HepG2 (cell line): ENCODE measurements around the gene PEX11A. TPM values are rescaled to one million over a fixed set of nuclear protein-coding genes. Genes with fewer than 3 reads are reported as not detected.

Experiments
- ARNT2 ChIP-seq: sonication (generic); formaldehyde crosslinking; IDR thresholded peaks from 2 replicates; pipeline ENCODE4 v1.8.0; 2022; ENCODE audit warnings: mild to moderate bottlenecking, low read depth, missing genetic modification reagents, moderate library complexity
- NAIF1 ChIP-seq: sonication (generic); formaldehyde crosslinking; IDR thresholded peaks from 2 replicates; pipeline ENCODE4 v1.5.0; 2020; ENCODE audit warnings: mild to moderate bottlenecking, missing genetic modification reagents, borderline replicate concordance
- SETDB1 ChIP-seq: sonication (generic); formaldehyde crosslinking; IDR thresholded peaks from 2 replicates; pipeline ENCODE4 v1.5.1; 2020; ENCODE audit warnings: missing genetic modification reagents, mild to moderate bottlenecking, borderline replicate concordance
- SP140L ChIP-seq: sonication (generic); formaldehyde crosslinking; IDR thresholded peaks from 2 replicates; pipeline ENCODE4 v1.4.0; 2020; ENCODE audit warnings: missing genetic modification reagents, borderline replicate concordance
- YEATS4 ChIP-seq: sonication (generic); formaldehyde crosslinking; IDR thresholded peaks from 2 replicates; pipeline ENCODE4 v1.4.0; 2020; ENCODE audit warnings: missing genetic modification reagents, borderline replicate concordance
- ZMYM2 ChIP-seq: sonication (generic); formaldehyde crosslinking; IDR thresholded peaks from 2 replicates; pipeline ENCODE4 v1.8.0; 2022; ENCODE audit warnings: mild to moderate bottlenecking, missing genetic modification reagents
- ZNF232 ChIP-seq: sonication (generic); formaldehyde crosslinking; IDR thresholded peaks from 2 replicates; pipeline ENCODE4 v1.4.0; 2020; ENCODE audit warnings: missing genetic modification reagents, borderline replicate concordance
- ZNF337 ChIP-seq: sonication (generic); formaldehyde crosslinking; IDR thresholded peaks from 2 replicates; pipeline ENCODE4 v1.5.1; 2020; ENCODE audit warnings: missing genetic modification reagents, low read depth, mild to moderate bottlenecking, borderline replicate concordance
- ZNF530 ChIP-seq: sonication (generic); formaldehyde crosslinking; IDR thresholded peaks from 2 replicates; pipeline ENCODE4 v1.5.0; 2020; ENCODE audit warnings: low read depth, mild to moderate bottlenecking, missing genetic modification reagents
- ZNF629 ChIP-seq: sonication (generic); formaldehyde crosslinking; conservative IDR thresholded peaks from 2 replicates; pipeline ENCODE4 v1.5.0; 2020; ENCODE audit warnings: missing genetic modification reagents
- polyA plus RNA-seq, 8 experiments: library from polyadenylated mRNA; depleted of rRNA in 3 of 8; stranded (reverse) in 7 of 8; unstranded in 1 of 8; fragments of >200 nt; fragmentation: Illumina TruSeq in 4 of 8; extraction: Trizol in 4 of 8; gene quantifications; 2 replicates each; pipeline versions ENCODE4 v1.2.1 to v1.2.3, GENCODE V29; 2011 to 2016; ENCODE audit warnings: low read depth in 4 of 8, missing spikeins in 1 of 8, mixed read lengths in 1 of 8; ENCODE audit not compliant: insufficient read depth in 1 of 8
- total RNA-seq, 5 experiments: library from RNA; depleted of rRNA; stranded (reverse); fragments of >200 nt; fragmentation: Illumina TruSeq; extraction: Trizol; gene quantifications; 2 replicates each; pipeline ENCODE4 v1.2.3, GENCODE V29; 2016; ENCODE audit warnings: low read depth in 1 of 5
- TF ChIP-seq, protein P1 (sequence below), 2 experiments: sonication (generic) in 1 of 2; formaldehyde crosslinking in 1 of 2; IDR thresholded peaks; 2 replicates each; pipeline versions ENCODE4 v1.4.0 to v1.6.1; 2018 to 2020; ENCODE audit warnings: missing genetic modification reagents in 2 of 2, borderline replicate concordance in 1 of 2, low read depth in 1 of 2, mild to moderate bottlenecking in 1 of 2, missing biosample characterization in 1 of 2
- TF ChIP-seq, protein P2 (sequence below): sonication (generic); formaldehyde crosslinking; IDR thresholded peaks from 2 replicates; pipeline ENCODE4 v1.5.0; 2020; ENCODE audit warnings: mild to moderate bottlenecking, low read depth, missing genetic modification reagents, borderline replicate concordance
- TF ChIP-seq, protein P3 (sequence below): sonication (generic); formaldehyde crosslinking; IDR thresholded peaks from 2 replicates; pipeline ENCODE4 v1.4.0; 2020; ENCODE audit warnings: missing genetic modification reagents
- TF ChIP-seq, protein P4 (sequence below): sonication (generic); formaldehyde crosslinking; IDR thresholded peaks from 2 replicates; pipeline ENCODE4 v1.4.0; 2020; ENCODE audit warnings: mild to moderate bottlenecking, missing genetic modification reagents
- TF ChIP-seq, protein P5 (sequence below): sonication (generic); formaldehyde crosslinking; IDR thresholded peaks from 2 replicates; pipeline ENCODE4 v1.4.0; 2020; ENCODE audit warnings: missing genetic modification reagents, mild to moderate bottlenecking, borderline replicate concordance

The PEX11A gene
- total and polyA plus RNA-seq, 2 of the 13 experiments (the other 11 are each of a cell fraction or from before 2014, with no cell fraction given), result 9.9 to 15.1 TPM

DNA sequence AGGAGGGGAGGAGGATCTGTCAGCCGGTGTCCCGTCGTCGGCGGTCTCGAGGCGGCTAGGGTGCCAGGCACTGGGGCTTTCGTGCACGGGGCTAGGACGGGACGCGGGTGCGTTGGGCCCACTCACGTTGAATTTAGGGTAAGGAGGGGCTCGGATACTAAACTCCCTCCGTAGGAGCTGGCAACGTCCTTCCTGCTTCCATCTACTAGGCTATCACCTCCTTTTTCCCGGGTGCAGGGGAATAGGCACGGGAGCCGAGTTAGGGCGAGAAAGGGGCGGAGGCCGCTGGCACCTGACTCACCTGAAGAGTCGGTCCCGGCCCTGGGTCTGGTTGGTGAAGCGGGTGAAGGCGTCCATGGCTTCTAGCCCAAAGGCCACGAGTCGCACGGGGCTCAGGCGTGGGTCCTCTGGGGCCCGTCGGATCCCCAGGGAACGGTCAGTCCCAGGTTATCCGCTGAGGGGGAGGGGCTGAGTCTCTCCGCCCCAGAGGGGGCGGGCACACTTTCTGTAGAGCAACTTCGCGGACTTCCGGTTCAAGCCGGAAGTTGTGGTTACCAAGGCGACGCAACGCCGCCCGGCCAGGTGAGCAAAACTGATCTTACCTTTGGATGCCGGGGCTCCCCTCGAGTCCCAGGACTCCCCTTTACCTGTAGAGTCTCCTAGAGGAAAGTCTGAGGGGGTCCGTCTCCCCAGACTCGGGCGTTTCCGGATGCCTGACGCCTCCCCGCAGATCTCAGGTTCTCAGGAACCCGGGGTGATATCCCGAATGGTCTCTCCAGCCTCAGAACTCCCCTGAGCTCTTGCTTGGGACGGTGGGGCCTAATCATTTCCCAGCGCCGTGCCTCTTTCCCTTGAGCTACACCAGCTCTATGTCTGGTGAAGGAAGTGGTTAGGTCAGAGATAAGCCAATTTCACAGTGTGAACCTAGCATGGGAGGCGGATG lies at the start of gene PEX11A, which contains the start of gene WDR93 (continued):
- TF ChIP-seq, protein P1, sequence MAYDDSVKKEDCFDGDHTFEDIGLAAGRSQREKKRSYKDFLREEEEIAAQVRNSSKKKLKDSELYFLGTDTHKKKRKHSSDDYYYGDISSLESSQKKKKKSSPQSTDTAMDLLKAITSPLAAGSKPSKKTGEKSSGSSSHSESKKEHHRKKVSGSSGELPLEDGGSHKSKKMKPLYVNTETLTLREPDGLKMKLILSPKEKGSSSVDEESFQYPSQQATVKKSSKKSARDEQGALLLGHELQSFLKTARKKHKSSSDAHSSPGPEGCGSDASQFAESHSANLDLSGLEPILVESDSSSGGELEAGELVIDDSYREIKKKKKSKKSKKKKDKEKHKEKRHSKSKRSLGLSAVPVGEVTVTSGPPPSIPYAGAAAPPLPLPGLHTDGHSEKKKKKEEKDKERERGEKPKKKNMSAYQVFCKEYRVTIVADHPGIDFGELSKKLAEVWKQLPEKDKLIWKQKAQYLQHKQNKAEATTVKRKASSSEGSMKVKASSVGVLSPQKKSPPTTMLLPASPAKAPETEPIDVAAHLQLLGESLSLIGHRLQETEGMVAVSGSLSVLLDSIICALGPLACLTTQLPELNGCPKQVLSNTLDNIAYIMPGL (CRISPR knock-in tag; IDR thresholded peaks at IDR 0.05; ENCODE audit: borderline replicate concordance in 1 of 2, low read depth in 1 of 2), result peak; percentile 59; a peak in 3 of 4 replicates
- TF ChIP-seq, protein P2, sequence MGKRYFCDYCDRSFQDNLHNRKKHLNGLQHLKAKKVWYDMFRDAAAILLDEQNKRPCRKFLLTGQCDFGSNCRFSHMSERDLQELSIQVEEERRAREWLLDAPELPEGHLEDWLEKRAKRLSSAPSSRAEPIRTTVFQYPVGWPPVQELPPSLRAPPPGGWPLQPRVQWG, result no peak
- TF ChIP-seq SP140L (CRISPR knock-in tag), result no peak
- TF ChIP-seq ZMYM2 (CRISPR knock-in tag), result 0 out of 2 replicates have a peak, but pooled peaks have one; percentile 77
- TF ChIP-seq ZNF629, result no peak
- TF ChIP-seq, protein P3, sequence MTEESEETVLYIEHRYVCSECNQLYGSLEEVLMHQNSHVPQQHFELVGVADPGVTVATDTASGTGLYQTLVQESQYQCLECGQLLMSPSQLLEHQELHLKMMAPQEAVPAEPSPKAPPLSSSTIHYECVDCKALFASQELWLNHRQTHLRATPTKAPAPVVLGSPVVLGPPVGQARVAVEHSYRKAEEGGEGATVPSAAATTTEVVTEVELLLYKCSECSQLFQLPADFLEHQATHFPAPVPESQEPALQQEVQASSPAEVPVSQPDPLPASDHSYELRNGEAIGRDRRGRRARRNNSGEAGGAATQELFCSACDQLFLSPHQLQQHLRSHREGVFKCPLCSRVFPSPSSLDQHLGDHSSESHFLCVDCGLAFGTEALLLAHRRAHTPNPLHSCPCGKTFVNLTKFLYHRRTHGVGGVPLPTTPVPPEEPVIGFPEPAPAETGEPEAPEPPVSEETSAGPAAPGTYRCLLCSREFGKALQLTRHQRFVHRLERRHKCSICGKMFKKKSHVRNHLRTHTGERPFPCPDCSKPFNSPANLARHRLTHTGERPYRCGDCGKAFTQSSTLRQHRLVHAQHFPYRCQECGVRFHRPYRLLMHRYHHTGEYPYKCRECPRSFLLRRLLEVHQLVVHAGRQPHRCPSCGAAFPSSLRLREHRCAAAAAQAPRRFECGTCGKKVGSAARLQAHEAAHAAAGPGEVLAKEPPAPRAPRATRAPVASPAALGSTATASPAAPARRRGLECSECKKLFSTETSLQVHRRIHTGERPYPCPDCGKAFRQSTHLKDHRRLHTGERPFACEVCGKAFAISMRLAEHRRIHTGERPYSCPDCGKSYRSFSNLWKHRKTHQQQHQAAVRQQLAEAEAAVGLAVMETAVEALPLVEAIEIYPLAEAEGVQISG (CRISPR knock-in tag), result peak; percentile 65; the same call in 1 of the 2 replicates
- peak; percentile 48; the same call in 1 of the 2 replicates for TF ChIP-seq NAIF1 (CRISPR knock-in tag)
- TF ChIP-seq ZNF337 (CRISPR knock-in tag), result no peak
- no peak for TF ChIP-seq SETDB1 (CRISPR knock-in tag)
- TF ChIP-seq ZNF530 (CRISPR knock-in tag), result no peak
- TF ChIP-seq, protein P4, sequence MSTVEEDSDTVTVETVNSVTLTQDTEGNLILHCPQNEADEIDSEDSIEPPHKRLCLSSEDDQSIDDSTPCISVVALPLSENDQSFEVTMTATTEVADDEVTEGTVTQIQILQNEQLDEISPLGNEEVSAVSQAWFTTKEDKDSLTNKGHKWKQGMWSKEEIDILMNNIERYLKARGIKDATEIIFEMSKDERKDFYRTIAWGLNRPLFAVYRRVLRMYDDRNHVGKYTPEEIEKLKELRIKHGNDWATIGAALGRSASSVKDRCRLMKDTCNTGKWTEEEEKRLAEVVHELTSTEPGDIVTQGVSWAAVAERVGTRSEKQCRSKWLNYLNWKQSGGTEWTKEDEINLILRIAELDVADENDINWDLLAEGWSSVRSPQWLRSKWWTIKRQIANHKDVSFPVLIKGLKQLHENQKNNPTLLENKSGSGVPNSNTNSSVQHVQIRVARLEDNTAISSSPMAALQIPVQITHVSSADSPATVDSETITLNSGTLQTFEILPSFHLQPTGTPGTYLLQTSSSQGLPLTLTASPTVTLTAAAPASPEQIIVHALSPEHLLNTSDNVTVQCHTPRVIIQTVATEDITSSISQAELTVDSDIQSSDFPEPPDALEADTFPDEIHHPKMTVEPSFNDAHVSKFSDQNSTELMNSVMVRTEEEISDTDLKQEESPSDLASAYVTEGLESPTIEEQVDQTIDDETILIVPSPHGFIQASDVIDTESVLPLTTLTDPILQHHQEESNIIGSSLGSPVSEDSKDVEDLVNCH (CRISPR knock-in tag), result no peak
- TF ChIP-seq ZNF232 (CRISPR knock-in tag), result no peak
- TF ChIP-seq YEATS4 (CRISPR knock-in tag), result peak; percentile 69
- TF ChIP-seq ARNT2 (CRISPR knock-in tag), result 0 out of 2 replicates have a peak, but pooled peaks have one; percentile 69
- TF ChIP-seq, protein P5, sequence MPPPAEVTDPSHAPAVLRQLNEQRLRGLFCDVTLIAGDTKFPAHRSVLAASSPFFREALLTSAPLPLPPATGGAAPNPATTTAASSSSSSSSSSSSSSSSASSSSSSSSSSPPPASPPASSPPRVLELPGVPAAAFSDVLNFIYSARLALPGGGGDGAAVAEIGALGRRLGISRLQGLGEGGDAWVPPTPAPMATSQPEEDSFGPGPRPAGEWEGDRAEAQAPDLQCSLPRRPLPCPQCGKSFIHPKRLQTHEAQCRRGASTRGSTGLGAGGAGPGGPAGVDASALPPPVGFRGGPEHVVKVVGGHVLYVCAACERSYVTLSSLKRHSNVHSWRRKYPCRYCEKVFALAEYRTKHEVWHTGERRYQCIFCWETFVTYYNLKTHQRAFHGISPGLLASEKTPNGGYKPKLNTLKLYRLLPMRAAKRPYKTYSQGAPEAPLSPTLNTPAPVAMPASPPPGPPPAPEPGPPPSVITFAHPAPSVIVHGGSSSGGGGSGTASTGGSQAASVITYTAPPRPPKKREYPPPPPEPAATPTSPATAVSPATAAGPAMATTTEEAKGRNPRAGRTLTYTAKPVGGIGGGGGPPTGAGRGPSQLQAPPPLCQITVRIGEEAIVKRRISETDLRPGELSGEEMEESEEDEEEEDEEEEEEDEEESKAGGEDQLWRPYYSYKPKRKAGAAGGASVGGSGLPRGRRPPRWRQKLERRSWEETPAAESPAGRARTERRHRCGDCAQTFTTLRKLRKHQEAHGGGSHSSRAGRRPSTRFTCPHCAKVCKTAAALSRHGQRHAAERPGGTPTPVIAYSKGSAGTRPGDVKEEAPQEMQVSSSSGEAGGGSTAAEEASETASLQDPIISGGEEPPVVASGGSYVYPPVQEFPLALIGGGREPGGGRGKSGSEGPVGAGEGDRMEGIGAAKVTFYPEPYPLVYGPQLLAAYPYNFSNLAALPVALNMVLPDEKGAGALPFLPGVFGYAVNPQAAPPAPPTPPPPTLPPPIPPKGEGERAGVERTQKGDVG (CRISPR knock-in tag), result peak; percentile 24; the same call in 1 of the 2 replicates
